ENCODE measurements around the gene FANCF.

DNA sequence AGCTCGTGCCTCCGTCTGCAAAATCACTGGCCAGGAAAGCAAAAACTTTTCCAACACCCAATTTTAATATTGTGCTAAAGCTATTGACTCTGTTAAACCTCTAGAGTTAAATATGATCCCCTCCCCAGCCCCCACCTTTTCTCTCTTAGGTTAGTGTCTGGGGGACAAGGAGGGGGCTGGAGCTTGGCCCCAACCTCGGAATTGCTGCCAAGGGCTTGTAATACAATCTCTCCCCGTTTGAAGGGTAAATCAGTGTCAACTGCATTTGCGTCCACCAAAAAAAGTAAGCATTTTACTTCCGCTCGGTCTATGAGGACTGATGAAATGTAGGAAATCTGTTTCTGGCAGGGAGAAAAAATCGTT, 40.7 kb upstream of the FANCF start, which contains the start of gene GAS2:
- TF ChIP-seq, protein P1, sequence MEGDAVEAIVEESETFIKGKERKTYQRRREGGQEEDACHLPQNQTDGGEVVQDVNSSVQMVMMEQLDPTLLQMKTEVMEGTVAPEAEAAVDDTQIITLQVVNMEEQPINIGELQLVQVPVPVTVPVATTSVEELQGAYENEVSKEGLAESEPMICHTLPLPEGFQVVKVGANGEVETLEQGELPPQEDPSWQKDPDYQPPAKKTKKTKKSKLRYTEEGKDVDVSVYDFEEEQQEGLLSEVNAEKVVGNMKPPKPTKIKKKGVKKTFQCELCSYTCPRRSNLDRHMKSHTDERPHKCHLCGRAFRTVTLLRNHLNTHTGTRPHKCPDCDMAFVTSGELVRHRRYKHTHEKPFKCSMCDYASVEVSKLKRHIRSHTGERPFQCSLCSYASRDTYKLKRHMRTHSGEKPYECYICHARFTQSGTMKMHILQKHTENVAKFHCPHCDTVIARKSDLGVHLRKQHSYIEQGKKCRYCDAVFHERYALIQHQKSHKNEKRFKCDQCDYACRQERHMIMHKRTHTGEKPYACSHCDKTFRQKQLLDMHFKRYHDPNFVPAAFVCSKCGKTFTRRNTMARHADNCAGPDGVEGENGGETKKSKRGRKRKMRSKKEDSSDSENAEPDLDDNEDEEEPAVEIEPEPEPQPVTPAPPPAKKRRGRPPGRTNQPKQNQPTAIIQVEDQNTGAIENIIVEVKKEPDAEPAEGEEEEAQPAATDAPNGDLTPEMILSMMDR (IDR thresholded peaks at IDR 0.05; ENCODE audit: insufficient read depth, low read length), result no peak
- TF ChIP-seq, protein P2, sequence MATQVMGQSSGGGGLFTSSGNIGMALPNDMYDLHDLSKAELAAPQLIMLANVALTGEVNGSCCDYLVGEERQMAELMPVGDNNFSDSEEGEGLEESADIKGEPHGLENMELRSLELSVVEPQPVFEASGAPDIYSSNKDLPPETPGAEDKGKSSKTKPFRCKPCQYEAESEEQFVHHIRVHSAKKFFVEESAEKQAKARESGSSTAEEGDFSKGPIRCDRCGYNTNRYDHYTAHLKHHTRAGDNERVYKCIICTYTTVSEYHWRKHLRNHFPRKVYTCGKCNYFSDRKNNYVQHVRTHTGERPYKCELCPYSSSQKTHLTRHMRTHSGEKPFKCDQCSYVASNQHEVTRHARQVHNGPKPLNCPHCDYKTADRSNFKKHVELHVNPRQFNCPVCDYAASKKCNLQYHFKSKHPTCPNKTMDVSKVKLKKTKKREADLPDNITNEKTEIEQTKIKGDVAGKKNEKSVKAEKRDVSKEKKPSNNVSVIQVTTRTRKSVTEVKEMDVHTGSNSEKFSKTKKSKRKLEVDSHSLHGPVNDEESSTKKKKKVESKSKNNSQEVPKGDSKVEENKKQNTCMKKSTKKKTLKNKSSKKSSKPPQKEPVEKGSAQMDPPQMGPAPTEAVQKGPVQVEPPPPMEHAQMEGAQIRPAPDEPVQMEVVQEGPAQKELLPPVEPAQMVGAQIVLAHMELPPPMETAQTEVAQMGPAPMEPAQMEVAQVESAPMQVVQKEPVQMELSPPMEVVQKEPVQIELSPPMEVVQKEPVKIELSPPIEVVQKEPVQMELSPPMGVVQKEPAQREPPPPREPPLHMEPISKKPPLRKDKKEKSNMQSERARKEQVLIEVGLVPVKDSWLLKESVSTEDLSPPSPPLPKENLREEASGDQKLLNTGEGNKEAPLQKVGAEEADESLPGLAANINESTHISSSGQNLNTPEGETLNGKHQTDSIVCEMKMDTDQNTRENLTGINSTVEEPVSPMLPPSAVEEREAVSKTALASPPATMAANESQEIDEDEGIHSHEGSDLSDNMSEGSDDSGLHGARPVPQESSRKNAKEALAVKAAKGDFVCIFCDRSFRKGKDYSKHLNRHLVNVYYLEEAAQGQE (IDR thresholded peaks at IDR 0.05; ENCODE audit: insufficient replicate concordance, low read depth), result no peak
- TF ChIP-seq SPI1 (IDR thresholded peaks at IDR 0.05; ENCODE audit: borderline replicate concordance, low read depth), result no peak
- no peak for TF ChIP-seq POLR2AphosphoS5 (IDR thresholded peaks at IDR 0.05; ENCODE audit: low read depth)
- no peak for TF ChIP-seq GABPA (IDR thresholded peaks at IDR 0.05; ENCODE audit: low read depth)
